NCI-H2196 (cell line): Measurements from ENCODE around the gene COG2.

Source experiments
- DNase-seq: peaks from one replicate; lab custom pipeline; 2025; ENCODE audit not compliant: unreplicated experiment; lab: John Stamatoyannopoulos, UW

COG2 gene

DNA sequence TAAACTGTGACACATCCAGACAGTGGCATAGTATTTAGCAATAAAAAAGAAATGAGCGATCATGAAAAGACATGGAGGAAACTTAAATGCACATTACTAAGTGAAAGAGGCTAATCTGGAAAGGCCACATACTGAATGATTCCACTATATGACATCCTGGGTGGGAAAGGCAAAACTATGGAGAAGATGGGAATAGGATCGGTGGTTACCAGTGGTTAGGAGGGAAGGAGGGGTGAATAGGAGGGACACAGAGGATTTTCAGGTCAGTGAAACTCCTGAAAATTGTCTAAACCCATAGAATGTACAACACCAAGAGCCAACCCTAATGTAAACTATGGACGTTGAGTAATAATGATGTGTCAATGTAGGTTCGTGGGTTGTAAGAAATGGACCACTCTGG is 57.9 kb downstream of the COG2 start:
- DNase-seq: no peak

DNA sequence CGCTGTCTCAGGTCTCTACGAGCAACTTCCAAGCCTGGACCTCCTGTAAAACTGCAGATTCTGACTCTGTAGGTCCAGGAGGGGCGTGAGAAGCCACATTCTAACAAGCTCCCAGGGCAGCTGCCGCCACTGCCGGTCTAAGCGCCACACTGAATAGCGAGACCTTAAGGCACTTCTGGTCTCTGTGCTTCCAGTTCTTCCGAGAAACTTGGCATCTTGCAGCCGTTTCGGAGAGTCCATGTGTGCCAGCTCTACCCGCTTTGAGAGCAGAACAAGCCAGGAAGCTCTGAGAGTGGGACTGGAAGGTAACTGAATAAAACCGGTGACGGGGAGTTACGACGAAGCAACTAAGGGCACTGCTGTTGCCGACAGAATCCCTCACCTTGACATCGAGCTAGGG is 59.2 kb downstream of the COG2 start:
- DNase-seq: no peak

DNA sequence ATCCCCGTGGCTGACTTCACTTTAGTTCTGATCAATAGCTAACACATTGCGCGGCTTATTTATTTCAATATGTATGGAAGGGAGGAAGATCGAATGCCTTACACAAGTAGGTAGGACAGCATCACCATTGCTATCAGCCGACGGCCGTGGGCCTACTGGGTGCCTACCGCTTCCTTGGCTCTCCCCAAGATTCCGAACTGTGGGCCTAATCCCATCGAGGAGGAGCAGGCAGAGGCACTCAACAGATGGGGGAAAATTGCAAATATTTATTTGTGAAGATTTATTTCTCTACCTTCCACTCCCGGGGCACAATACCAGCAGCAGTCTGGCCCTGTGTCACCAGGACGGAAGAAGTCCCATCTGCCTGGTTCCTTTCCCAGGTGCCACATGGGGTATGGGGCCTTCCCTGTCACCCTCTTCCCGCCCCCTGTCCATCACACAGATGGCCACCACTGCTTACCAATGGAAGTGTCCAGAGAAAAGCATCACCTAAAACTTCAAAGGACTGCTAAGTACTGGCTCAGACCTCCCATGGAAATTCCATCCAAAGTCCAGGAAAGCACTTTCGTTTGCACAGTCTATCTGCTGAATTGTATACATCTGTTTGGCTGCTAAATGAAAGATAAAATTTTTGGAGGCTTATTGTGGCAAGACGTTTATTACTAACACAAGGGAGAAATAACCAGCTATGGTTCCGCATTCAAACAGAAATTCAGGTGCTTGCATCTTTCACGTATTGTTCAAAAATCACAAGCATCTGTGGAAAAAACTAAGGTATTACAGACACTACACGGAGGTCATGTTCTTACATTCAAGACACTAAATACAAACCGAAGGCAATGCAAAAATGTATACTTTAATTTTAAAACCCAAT is 59.9 kb downstream of the COG2 start:
- no peak for DNase-seq

GRCh38 chr1:230702934-230703678 is 60.8 kb downstream of the COG2 start:
- DNase-seq: no peak

GRCh38 chr1:230703679-230704385 is 61.6 kb downstream of the COG2 start:
- no peak for DNase-seq

- DNase-seq: no peak
Measured at GRCh38 chr1:230704830-230705229, 62.5 kb downstream of the COG2 start.

GRCh38 chr1:230705289-230706019 is 63.2 kb downstream of the COG2 start:
- no peak for DNase-seq

- no peak for DNase-seq
Measured at GRCh38 chr1:230706020-230706699, 63.9 kb downstream of the COG2 start.

DNA sequence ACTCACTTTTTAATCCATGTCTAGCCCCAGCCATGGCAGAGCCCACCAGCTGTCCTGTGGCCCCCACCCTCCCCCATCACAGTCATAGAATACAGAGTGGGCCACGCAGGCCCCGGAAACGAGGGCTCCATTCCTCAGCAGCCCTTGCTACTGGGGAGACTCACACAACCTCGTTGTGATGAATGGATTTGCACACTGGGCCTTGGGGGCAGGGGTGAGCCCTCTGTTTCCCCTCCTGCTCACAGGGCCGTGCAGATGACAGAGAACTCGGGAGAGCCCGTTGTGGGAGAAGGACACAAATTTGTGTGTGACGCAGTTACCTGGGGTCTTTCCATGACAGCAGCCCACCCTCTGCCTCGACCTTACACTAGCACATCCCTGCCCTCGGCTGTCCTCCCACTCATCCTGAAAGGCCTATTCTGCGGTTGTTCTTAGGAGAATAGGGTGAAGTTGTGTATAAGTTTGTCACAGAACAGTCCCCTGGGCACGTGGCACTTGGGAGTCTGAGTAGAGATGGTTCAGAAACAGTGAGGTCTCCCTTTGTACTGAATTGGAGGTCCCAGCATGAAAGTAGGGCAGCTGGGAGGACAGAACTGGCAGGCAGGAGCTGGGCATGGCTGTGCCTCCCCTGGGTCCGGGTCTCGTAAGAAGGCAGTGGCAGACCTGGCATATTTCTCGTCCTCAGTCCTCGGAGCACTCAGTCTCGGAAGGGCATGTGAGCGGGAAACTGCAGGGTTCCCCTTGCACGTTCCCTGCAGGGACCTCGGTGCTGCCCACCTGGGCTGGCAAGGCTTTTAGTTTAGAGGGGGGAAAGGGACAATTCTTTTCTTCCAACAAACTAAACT is 64.8 kb downstream of the COG2 start:
- DNase-seq: no peak

DNA sequence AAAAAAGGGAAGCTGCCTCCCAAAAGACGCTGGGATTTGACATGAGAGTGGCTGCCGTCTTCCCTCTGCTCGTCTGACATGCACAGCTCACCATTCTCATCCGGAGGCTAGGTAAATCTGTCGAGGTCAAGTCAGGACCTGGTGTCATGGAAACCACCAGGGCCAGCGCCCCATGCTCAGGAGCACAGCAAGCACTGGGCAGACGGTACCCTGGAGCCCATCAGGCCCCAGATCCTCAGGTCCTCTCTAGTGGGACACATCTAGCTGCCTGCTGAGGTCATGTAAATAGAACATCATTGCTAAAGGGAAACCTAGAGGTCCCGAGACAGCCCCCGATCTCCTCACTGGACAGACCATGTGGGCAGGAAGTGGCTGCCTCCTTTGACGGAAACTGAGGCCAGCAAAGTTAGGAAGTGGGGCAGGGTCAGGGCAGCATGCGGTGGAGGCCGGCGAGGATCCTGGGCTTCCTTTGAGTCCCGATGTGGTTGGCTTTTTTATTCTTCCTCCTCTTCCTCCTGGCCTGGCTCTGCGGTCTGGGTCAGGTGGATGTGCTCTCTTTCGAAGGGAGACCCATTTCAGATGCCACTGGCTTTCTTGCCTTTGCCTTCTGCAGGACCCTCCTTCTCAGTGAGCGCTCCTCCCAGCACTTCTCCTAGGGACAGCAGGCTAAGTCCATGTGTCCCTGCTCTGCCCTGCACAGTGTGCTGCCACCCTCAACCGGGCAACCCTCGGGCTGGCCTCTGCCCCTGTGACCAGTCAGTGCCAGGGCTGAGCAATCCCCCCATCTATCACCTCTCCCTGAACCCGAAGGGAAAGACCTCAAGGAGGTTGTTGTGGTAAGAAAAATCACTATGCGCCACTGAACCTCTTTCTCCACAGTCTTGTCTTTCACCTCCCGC is 65.7 kb downstream of the COG2 start:
- no peak for DNase-seq

GRCh38 chr1:230708631-230709580 is 66.6 kb downstream of the COG2 start:
- no peak for DNase-seq

DNA sequence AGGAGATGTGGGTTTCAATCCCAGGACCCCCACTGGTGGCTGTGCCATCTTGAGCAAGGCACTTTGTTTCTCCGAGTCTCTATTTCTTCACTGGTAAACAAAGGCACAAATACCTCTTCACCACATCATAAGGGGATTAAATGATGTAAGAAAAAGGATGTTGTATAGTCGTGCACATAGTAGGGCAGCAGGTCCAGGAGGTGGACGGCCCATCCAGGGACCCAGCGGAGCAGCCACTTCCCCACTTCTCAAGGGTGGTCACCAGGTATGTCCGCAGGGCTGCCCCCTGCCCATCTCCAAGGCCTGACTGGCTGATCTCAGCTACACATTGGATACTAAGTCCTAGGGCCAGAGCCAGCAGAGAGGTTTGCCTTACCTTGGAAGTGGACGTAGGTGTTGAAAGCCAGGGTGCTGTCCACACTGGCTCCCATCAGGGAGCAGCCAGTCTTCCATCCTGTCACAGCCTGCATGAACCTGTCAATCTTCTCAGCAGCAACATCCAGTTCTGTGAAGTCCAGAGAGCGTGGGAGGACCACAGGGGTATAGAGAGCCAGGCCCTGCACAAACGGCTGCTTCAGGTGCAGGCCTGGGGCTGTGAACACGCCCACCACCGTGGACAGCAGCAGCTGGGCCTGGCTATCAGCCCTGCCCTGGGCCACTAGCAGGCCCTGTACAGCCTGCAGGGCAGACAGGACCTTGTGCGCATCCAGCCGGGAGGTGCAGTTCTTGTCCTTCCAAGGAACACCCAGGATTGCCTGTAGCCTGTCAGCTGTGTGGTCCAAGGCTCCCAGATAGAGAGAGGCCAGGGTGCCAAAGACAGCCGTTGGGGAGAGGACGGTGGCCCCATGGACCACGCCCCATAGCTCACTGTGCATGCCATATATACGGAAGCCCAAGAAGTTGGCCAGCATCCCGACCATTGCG is 67.6 kb downstream of the COG2 start:
- no peak for DNase-seq

- no peak for DNase-seq
Measured at GRCh38 chr1:230710543-230710904, 68.2 kb downstream of the COG2 start.

GRCh38 chr1:230711245-230711644 is 69.0 kb downstream of the COG2 start:
- no peak for DNase-seq

DNA sequence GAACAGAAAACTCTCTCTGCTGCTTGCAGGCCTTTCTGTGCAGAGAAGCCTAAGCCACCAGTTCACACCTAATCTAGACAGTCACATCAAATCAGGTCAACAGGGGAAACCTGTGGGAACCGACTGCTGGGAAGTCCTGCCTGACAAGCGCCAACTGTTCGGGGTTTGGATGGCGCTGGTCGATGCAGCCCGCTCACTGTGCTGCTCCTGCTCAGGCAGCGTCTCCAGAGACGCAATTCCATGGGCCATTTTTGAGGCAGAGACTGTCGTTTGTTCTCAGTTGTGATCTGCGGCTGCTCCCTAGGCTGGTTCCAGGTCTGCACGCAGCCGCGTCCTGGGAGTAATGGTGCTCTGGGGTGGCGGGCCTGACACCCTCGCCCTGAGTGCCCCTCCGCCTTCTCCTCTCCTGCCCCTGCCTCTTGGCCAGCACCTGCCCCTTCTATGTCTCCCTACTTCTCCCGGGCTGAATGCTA is 70.2 kb downstream of the COG2 start:
- no peak for DNase-seq

GRCh38 chr1:230713138-230713537 is 70.9 kb downstream of the COG2 start:
- DNase-seq: no peak
